Ishikawa (cell line): Measurements from ENCODE around the gene POLR1D.

Source experiments
- CEBPB ChIP-seq: IDR thresholded peaks from 2 replicates; pipeline ENCODE4 v1.6.1; 2012
- CREB1 ChIP-seq: IDR thresholded peaks from 2 replicates; pipeline ENCODE4 v1.6.1; 2012; ENCODE audit warnings: low read depth
- EGR1 ChIP-seq: IDR thresholded peaks from 2 replicates; pipeline ENCODE4 v1.6.1; 2012
- FOXM1 ChIP-seq: IDR thresholded peaks from 2 replicates; pipeline ENCODE4 v1.6.1; 2012; ENCODE audit warnings: low read depth, borderline replicate concordance
- MAX ChIP-seq: IDR thresholded peaks from 2 replicates; pipeline ENCODE4 v1.6.1; 2012
- NFIC ChIP-seq: IDR thresholded peaks from 2 replicates; pipeline ENCODE4 v1.6.1; 2012
- RAD21 ChIP-seq: IDR thresholded peaks from 2 replicates; pipeline ENCODE4 v1.6.1; 2012; ENCODE audit warnings: low read depth
- REST ChIP-seq: IDR thresholded peaks from 2 replicates; pipeline ENCODE4 v1.6.1; 2012; ENCODE audit warnings: low read depth, mild to moderate bottlenecking
- TAF1 ChIP-seq: IDR thresholded peaks from 2 replicates; pipeline ENCODE4 v1.6.1; 2012; ENCODE audit warnings: low read depth, mild to moderate bottlenecking
- TCF12 ChIP-seq: IDR thresholded peaks from 2 replicates; pipeline ENCODE4 v1.6.1; 2012; ENCODE audit warnings: low read depth
- TEAD4 ChIP-seq: IDR thresholded peaks from 2 replicates; pipeline ENCODE4 v1.6.1; 2012
- USF1 ChIP-seq: IDR thresholded peaks from 2 replicates; pipeline ENCODE4 v1.6.1; 2012
- YY1 ChIP-seq: IDR thresholded peaks from 2 replicates; pipeline ENCODE4 v1.6.1; 2012; ENCODE audit warnings: low read depth
- ZBTB7A ChIP-seq: IDR thresholded peaks from 2 replicates; pipeline ENCODE4 v1.6.1; 2012; ENCODE audit warnings: low read depth

Gene POLR1D

GRCh38 chr13:27654816-27655215, 33.1 kb downstream of the POLR1D start:
- TF ChIP-seq REST (no peak), TCF12 (no peak), NFIC (no peak), ZBTB7A (no peak), FOXM1 (no peak), EGR1 (no peak), CREB1 (no peak), YY1 (no peak), TEAD4 (no peak), MAX (no peak), RAD21 (no peak), CEBPB (no peak)

- TF ChIP-seq FOXM1 (no peak), TEAD4 (no peak), CEBPB (no peak)
These were observed 36.0 kb downstream of the POLR1D start for GRCh38 chr13:27657724-27658123.

GRCh38 chr13:27658546-27658945, 36.9 kb downstream of the POLR1D start:
- no peak for TF ChIP-seq TCF12
- TF ChIP-seq MAX = no peak
- no peak for TF ChIP-seq RAD21
- TF ChIP-seq TAF1 = no peak

- TF ChIP-seq REST (no peak), TEAD4 (no peak), CREB1 (no peak), MAX (no peak), TAF1 (no peak), TCF12 (no peak), NFIC (no peak), EGR1 (no peak), ZBTB7A (no peak), YY1 (no peak), RAD21 (no peak), CEBPB (no peak), USF1 (no peak)
These were observed 37.6 kb downstream of the POLR1D start for GRCh38 chr13:27659145-27659865.

GRCh38 chr13:27660511-27660910, 38.8 kb downstream of the POLR1D start:
- TF ChIP-seq CREB1 (no peak), RAD21 (no peak), USF1 (no peak), CEBPB (no peak), ZBTB7A (no peak), REST (no peak), YY1 (no peak), FOXM1 (no peak), EGR1 (no peak), NFIC (no peak)
